Activated CD4-positive, alpha-beta memory T cell treated with anti-CD3 and anti-CD28 coated beads, Interleukin-2, amount 10 ng/mL, durations not matched to agents 7 days and 5 days (primary cell): ENCODE results near the gene CELF3. TPM values are rescaled to one million over a fixed set of nuclear protein-coding genes. Genes with fewer than 3 reads are reported as not detected.
A peak's percentile ranks its signal among the peaks of the same experiment; 100 is the strongest.
"Not testable (repeated sequence)": the region's sequence is repeated elsewhere in the genome, so short reads cannot be mapped to it uniquely, and the experiment has no call there.

ENCODE experiments used
- CTCF ChIA-PET: fragments of 350-600 bp; sonication (Branson Sonifier 250); formaldehyde crosslinking; loops from one replicate; lab custom pipeline; 2021; ENCODE audit warnings: antibody characterized with exemption, inconsistent platforms; lab: Charles Lee
- POLR2A ChIA-PET: fragments of 350-600 bp; sonication (Branson Sonifier 250); formaldehyde crosslinking; loops from one replicate; lab custom pipeline; 2021; ENCODE audit warnings: antibody characterized with exemption; lab: Charles Lee
- DNase-seq: peaks from one replicate; pipeline ENCODE4 v3.0.0-alpha.2; 2020
- H3K27ac Mint-ChIP-seq: one replicate; pipeline ENCODE4 v1.8.0; 2021; ENCODE audit warnings: mild to moderate bottlenecking, mixed read lengths
- H3K27me3 Mint-ChIP-seq: one replicate; pipeline ENCODE4 v1.8.0; 2021; ENCODE audit warnings: mixed read lengths
- H3K36me3 Mint-ChIP-seq: one replicate; pipeline ENCODE4 v1.8.0; 2021; ENCODE audit warnings: low read depth, mixed read lengths
- H3K4me1 Mint-ChIP-seq: one replicate; pipeline ENCODE4 v1.8.0; 2021; ENCODE audit warnings: mixed read lengths
- H3K4me3 Mint-ChIP-seq: one replicate; pipeline ENCODE4 v1.8.0; 2021; ENCODE audit warnings: mild to moderate bottlenecking, mixed read lengths
- H3K9me3 Mint-ChIP-seq: one replicate; pipeline ENCODE4 v1.8.0; 2021; ENCODE audit warnings: mixed read lengths
- total RNA-seq, 2 experiments: library from RNA; stranded (reverse); gene quantifications; one replicate each; pipeline ENCODE4 v1.2.3, GENCODE V29; 2021

CELF3 gene
- not detected for total RNA-seq

DNA sequence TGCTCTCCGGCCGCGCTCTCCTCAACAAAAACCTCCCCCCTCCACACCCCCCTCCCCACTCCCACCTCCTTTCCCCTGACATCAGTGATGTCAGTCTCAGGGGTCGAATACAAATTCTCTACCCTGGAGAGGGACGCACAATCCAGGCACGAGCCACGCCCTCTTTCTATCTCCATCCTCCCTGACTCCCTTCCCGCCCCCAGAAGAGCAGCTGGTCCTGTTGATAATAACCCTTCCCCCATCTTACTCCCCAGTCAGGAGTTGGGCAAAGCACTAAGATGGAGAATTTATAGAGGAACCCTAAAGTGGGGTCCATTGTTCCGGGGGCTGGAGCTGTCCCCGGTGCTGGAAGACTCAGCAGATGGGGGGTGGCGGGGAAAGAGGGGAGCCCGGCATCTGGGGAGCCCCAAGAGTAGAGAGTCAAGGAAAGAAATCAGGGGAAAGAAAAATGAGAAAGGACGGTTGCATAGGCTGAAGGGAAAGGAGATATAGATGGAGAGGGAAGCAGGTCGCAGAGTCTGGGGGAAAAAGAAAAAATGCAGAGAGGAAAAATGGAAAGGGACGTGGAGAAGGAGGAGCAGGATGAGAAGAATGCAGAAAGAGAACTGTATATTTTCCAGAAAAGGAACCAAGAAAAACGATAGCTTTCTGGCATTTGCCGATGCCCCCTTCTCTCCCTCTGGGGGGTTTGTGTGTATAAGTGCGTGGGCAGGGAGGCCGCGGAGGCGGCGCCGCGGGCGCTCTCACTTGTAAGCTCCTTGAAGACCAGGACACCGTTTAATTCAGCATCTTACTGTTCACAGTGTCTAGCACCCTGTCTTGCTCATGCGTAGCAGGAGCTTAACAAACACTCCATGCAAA is at the start of gene CELF3:
Gene CELF3 (minus strand): TSS at position 33 of the 861 bp plus-strand sequence. CDS start 783 bp downstream, outside the sequence.
- Mint-ChIP-seq H3K4me1 (peaks cover 22% of the 10 kb centered on the region), H3K9me3 (no peaks in the 10 kb centered on the region), H3K36me3 (no peaks in the 10 kb centered on the region), H3K27me3 (peaks cover 65% of the 10 kb centered on the region), H3K4me3 (no peak within 1 kb of the TSS), H3K27ac (no peak within 1 kb of the TSS)
- POLR2A ChIA-PET: interaction anchor here (1.4 kb wide), 1 partner anchor 46 kb away, joined by 4 read pairs; no protein-coding TSS in a partner anchor
- peak; percentile 25 for DNase-seq
- CTCF ChIA-PET: interaction anchor here (1.3 to 1.8 kb wide), 2 partner anchors 18 to 123 kb away, joined by 4 to 9 read pairs; no protein-coding TSS in a partner anchor

DNA sequence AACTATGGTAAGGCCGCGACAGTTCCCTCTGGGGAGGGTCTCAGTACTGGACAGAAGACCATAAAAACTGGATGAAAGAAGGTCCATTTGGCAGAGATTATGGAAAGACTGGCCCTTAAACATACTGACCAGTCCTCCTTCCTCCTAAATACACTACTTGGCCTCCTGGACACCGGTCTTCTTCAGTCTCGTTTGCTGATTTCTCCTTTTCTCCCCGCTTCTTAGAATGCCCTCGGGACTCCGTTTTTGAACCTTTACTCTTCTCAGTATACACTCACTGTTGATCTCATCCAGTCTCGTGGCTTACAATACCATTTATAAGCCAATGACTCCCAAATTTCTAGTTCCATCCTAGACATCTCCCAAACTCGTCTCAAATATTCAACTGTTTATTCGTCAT is 47.4 kb upstream of the CELF3 start:
- H3K36me3 Mint-ChIP-seq: peaks cover 29% of the 10 kb centered on the region
- H3K27ac Mint-ChIP-seq: peak overlapping the region; percentile 79
- H3K4me1 Mint-ChIP-seq: peaks cover 49% of the 10 kb centered on the region
- DNase-seq: no peak
- no peaks in the 10 kb centered on the region for H3K9me3 Mint-ChIP-seq
- ChIA-PET POLR2A (interaction anchor here (0.9 to 1.9 kb wide), 25 partner anchors 9 to 565 kb away, joined by 3 to 16 read pairs (median 5); partner anchors contain the start of genes C2CD4D, PSMB4, RIIAD1 and TDRKH), CTCF (interaction anchor here (1.1 to 1.8 kb wide), 5 partner anchors 9 to 77 kb away, joined by 3 to 12 read pairs (median 4); no protein-coding TSS in a partner anchor)
- peak overlapping the region; percentile 77 for H3K4me3 Mint-ChIP-seq
- H3K27me3 Mint-ChIP-seq: no peaks in the 10 kb centered on the region

DNA sequence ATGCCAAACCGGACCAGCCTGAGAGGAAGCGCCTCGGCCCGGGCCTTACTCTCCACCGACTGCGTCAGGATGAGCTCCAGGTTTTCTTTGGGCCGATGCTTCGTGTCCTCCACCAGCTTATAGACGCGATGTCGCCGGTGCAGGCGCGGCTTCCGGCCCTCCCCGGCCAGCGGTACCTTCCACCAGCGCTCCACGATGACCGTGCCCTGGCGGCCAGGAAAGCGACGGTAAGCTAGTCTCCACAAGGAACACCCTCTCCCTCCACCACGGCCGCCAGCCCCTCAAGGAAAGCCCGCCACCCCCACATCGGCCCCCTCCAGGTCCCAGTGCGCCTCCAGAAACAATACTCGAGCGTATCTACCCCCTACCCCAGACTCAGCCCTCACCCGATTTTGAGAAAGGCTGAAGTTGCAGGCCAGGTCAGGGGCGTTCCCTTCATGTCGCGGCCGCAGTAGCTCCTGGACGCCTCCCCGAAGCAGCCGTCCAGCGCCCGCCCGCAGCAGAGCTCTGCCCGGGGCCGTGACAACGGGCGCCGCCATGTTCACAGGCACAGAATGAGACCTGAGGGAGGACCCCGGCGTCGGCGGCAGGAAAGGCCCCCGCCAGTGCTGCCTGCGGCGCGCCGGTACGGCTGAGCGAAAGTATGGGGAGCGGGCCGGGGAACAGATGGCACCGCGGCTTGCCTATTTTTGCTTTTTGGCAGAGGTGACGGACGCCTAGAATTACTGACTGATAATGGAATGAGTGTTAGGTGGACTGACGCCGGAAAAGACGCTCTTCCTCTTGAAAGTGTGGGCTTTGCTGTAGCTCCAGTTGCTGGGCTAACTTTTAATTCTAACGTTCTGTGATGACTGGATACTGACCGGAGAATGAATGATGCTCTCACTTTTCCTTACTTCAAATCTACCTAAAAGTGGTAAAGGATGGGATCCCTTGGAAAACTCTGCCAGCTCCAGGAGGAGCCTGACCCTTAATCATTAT is 46.6 kb upstream of the CELF3 start, which contains the start of gene MRPL9:
Gene MRPL9 (minus strand): TSS at position 556 of the 981 bp plus-strand sequence. CDS start 17 bp downstream, at position 539.
- H3K36me3 Mint-ChIP-seq: peaks cover 33% of the 10 kb centered on the region
- no peaks in the 10 kb centered on the region for H3K9me3 Mint-ChIP-seq
- DNase-seq: peak; percentile 89
- POLR2A ChIA-PET: interaction anchor here (0.6 to 1.9 kb wide), 35 partner anchors 8 to 564 kb away, joined by 3 to 16 read pairs (median 4); partner anchors contain the start of genes C2CD4D, POGZ, PSMB4 and RIIAD1
- peak within 1 kb of the TSS; percentile 77 for H3K4me3 Mint-ChIP-seq
- H3K4me1 Mint-ChIP-seq: peaks cover 43% of the 10 kb centered on the region
- H3K27ac Mint-ChIP-seq: peak within 1 kb of the TSS; percentile 79
- CTCF ChIA-PET: interaction anchor here (0.7 to 1.8 kb wide), 8 partner anchors 9 to 77 kb away, joined by 3 to 12 read pairs (median 4); no protein-coding TSS in a partner anchor
- H3K27me3 Mint-ChIP-seq: no peaks in the 10 kb centered on the region

DNA sequence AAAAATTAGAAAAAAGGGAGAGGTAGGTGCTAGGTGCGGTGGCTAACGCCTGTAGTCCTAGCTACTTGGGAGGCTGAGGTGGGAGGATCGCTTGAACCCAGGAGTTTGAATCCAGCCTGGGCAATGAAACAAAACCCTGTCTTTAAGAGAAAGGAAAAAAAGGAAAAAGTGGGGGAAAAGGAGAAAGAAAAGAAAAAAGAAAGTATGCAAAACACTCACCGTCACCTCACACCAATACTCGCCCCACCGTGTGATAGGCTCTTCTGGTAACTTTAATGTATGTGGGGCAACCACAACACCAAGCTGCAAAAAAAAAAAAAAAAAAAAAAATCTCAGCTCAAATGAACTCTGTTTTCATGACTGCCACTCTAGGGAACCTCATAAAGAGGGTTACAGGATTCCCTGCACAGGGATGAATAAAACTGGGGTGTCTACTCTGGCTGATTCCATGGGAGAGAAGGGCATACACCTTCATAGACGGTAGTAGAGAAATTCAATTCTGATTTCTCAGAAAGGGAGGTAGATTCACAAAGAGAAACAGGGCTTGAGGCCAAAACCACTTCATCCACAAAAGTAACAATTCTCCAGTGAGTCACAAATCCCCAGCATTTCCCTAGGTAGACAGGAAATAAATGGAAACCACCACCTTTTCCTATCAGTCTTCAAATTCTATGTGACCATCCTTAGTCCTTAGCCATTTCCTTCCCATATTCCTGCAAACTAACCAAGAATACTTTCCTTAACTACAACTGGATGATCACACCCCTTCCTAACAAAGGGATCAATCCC is 44.2 kb upstream of the CELF3 start:
- H3K9me3 Mint-ChIP-seq: no peaks in the 10 kb centered on the region
- H3K36me3 Mint-ChIP-seq: peaks cover 45% of the 10 kb centered on the region
- ChIA-PET CTCF (interaction anchor here (0.9 kb wide), 1 partner anchor 9 kb away, joined by 3 read pairs; no protein-coding TSS in a partner anchor), POLR2A (interaction anchor here (1.1 kb wide), 1 partner anchor 69 kb away, joined by 5 read pairs; no protein-coding TSS in a partner anchor)
- no peak for DNase-seq
- H3K27me3 Mint-ChIP-seq: no peaks in the 10 kb centered on the region
- H3K27ac Mint-ChIP-seq: no peak overlapping the region
- H3K4me3 Mint-ChIP-seq: peak overlapping the region; percentile 6
- H3K4me1 Mint-ChIP-seq: peaks cover 56% of the 10 kb centered on the region

DNA sequence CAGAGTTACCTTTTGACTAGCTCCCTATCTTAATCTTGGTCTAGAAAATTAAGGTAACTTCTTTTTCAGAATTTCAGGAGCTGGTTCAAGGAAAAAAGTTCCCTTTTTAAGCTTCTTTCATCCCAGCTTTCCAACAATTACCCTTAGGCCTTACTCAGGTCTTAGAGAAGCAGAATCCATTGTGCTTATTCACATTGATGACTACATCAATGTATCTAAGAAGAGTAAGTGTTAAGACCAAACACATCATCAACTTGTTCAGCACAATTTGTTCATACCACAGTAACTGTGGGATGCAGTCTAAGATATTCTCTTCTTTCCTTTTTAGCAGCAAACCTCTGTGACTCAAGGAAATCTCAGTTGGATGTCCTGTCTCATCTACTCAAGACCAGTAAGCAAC is 42.6 kb upstream of the CELF3 start:
- peaks cover 45% of the 10 kb centered on the region for H3K4me1 Mint-ChIP-seq
- no peaks in the 10 kb centered on the region for H3K27me3 Mint-ChIP-seq
- peaks cover 45% of the 10 kb centered on the region for H3K36me3 Mint-ChIP-seq
- H3K27ac Mint-ChIP-seq: no peak overlapping the region
- no peak for DNase-seq
- H3K9me3 Mint-ChIP-seq: no peaks in the 10 kb centered on the region
- ChIA-PET CTCF (no interaction called here), POLR2A (no interaction called here)
- no peak overlapping the region for H3K4me3 Mint-ChIP-seq

DNA sequence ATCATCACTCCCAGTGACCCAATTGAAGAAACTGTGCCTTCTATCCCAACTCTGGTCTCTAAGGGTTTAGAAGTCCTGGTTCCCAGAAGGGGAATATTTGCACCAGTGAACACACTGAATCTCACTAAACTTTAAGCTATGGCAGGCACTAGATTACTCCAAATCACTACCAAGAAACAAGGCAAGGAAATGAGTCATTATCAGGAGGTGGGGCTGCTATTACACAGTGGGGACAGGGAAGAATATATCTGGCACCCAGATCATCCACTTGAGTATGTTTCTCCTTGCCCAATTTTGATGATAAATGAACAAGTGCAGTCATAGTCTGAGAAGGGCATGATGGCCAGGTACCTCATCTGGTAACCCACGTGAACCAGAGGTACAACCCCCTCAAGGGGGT is 39.7 kb upstream of the CELF3 start:
- CTCF ChIA-PET: no interaction called here
- H3K4me1 Mint-ChIP-seq: peaks cover 23% of the 10 kb centered on the region
- no peaks in the 10 kb centered on the region for H3K9me3 Mint-ChIP-seq
- peaks cover 35% of the 10 kb centered on the region for H3K36me3 Mint-ChIP-seq
- POLR2A ChIA-PET: interaction anchor here (1.0 kb wide), 1 partner anchor 62 kb away, joined by 3 read pairs; no protein-coding TSS in a partner anchor
- no peak overlapping the region for H3K4me3 Mint-ChIP-seq
- no peak for DNase-seq
- no peaks in the 10 kb centered on the region for H3K27me3 Mint-ChIP-seq
- H3K27ac Mint-ChIP-seq: peak overlapping the region; percentile 27

DNA sequence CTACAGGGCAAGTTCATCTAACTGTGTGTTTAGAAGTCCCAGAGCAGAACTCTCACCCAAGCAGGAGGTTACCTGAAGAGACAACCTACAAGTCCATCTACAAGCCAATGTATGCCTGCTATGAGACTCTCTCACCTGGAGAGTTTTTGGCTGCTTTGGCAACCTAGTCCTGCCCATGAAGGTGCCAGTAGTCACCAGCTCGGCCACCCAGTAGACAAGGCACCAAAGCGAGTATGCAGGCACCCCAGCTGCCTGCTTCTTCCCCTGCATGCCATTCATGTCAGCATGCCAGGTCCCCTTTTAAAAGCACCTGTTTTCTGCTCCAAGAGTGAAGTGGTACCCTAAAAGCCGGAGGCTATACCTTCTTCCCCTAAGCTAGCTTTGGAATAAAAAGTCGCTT is 24.9 kb upstream of the CELF3 start:
- ChIA-PET CTCF (interaction anchor here (1.2 kb wide), 1 partner anchor 95 kb away, joined by 3 read pairs; no protein-coding TSS in a partner anchor), POLR2A (no interaction called here)
- no peak for DNase-seq
- H3K36me3 Mint-ChIP-seq: peaks cover 7% of the 10 kb centered on the region
- peaks cover 7% of the 10 kb centered on the region for H3K4me1 Mint-ChIP-seq
- no peak overlapping the region for H3K4me3 Mint-ChIP-seq
- H3K27ac Mint-ChIP-seq: no peak overlapping the region
- H3K27me3 Mint-ChIP-seq: peaks cover 23% of the 10 kb centered on the region
- peaks cover 15% of the 10 kb centered on the region for H3K9me3 Mint-ChIP-seq

DNA sequence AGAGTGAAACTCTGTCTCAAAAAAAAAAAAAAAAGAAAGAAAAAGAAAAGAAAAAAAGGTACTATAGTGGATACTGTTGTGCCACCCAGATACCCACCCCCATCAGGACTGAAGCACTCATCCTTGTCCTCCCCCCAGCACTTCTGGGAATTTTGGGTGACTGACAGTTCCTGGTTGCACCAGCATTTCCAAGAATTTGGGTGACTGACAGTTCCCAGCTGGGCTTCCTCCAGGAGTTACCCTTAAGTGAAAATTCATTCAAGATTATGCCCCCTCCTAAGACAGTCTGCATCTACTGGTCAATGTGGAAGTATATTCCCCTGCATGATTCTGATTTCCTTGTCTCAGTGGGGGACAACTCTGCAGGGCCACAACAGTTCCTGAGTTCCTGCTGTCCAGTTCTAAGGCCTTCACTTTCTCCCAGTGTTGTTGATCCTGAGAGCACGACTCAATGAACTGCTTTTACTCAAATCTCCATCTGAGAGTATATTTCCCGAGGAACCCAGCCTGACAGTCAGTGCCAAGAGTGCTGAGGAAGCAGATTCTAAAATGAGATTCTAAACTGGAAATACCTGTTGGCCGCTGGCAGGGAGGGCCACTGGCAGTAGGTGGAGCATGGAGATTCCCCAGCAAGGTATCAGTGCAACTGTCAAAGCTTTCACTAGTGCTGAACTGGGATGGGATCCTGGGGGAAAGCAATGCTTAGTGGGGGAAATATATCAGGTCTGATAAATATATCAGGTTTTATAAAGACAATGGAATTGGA is 23.2 kb upstream of the CELF3 start:
- H3K27me3 Mint-ChIP-seq: peaks cover 12% of the 10 kb centered on the region
- peaks cover 15% of the 10 kb centered on the region for H3K9me3 Mint-ChIP-seq
- no peak overlapping the region for H3K27ac Mint-ChIP-seq
- no peak for DNase-seq
- POLR2A ChIA-PET: no interaction called here
- H3K4me1 Mint-ChIP-seq: peaks cover 7% of the 10 kb centered on the region
- H3K36me3 Mint-ChIP-seq: peaks cover 7% of the 10 kb centered on the region
- no peak overlapping the region for H3K4me3 Mint-ChIP-seq
- CTCF ChIA-PET: interaction anchor here (0.7 kb wide), 1 partner anchor 76 kb away, joined by 4 read pairs; no protein-coding TSS in a partner anchor

DNA sequence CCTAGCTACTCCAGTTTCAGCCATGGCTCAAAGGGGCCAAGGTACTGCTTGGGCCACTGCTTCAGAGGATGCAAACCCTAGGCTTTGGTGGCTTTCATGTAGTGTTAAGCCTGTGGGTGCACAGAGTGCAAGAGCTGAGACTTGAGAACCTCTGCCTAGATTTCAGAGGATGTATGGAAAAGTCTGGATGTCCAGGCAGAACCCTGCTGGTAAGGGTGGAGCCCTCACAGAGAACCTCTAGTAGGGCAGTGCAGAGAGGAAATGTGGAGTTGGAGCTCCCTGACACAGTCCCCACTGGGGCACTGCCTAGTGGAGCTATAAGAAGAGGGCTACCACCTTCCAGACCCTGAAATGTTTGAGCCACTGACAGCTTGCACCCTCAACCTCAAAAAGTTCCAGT is 20.9 kb upstream of the CELF3 start:
- ChIA-PET POLR2A (no interaction called here), CTCF (no interaction called here)
- Mint-ChIP-seq H3K36me3 (peaks cover 7% of the 10 kb centered on the region), H3K4me1 (peaks cover 7% of the 10 kb centered on the region), H3K27ac (no peak overlapping the region), H3K9me3 (peaks cover 15% of the 10 kb centered on the region), H3K4me3 (no peak overlapping the region), H3K27me3 (peaks cover 6% of the 10 kb centered on the region)
- DNase-seq: no peak

DNA sequence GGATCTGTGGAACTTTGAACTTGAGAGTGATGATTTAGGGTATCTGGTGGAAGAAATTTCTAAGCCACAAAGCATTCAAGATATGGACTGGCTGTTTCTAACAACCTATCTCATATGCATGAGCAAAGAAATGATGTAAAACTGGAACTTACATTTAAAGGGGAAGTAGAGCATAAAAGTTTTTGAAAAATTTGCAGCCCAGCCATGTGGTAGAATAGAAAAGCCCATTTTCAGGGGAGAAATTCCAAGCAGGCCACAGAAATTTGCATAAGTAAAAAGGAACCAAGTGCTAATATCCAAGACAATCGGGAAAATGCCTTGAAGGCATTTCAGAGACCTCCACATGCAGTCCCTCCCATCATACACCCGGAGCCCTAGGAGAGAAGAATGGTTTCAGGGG is 20.4 kb upstream of the CELF3 start:
- no peak overlapping the region for H3K4me3 Mint-ChIP-seq
- CTCF ChIA-PET: no interaction called here

DNA sequence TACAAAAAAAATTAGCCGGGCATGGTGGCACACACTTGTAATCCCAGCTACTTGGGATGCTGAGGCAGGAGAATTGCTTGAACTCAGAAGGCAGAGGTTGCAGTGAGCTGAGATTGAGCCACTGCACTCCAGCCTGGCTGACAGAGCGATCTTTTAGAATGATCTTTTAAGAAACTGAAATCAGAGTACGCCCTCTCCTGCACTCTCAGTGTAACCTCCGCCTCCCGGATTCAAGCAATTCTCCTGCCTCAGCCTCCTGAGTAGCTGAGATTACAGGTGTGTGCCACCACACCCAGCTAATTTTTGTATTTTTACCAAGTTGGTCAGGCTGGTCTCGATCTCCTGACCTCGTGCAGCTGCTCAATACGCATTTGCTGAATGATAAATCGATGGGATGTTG is 17.4 kb upstream of the CELF3 start:
- not testable (repeated sequence) for H3K4me1 Mint-ChIP-seq, H3K36me3 Mint-ChIP-seq, H3K27ac Mint-ChIP-seq, H3K4me3 Mint-ChIP-seq, DNase-seq
- H3K27me3 Mint-ChIP-seq: peaks cover 14% of the 10 kb centered on the region
- ChIA-PET POLR2A (interaction anchor here (1.3 kb wide), 1 partner anchor 78 kb away, joined by 3 read pairs; no protein-coding TSS in a partner anchor), CTCF (interaction anchor here (0.9 to 2.9 kb wide), 13 partner anchors 11 to 436 kb away, joined by 3 to 17 read pairs (median 5); partner anchors contain the start of genes CELF3 and RIIAD1)
- H3K9me3 Mint-ChIP-seq: peaks cover 15% of the 10 kb centered on the region

More for the DNA sequence above, 20.4 kb upstream of the CELF3 start:
- peaks cover 15% of the 10 kb centered on the region for H3K9me3 Mint-ChIP-seq
- peaks cover 7% of the 10 kb centered on the region for H3K36me3 Mint-ChIP-seq
- H3K27me3 Mint-ChIP-seq: peaks cover 5% of the 10 kb centered on the region
- no peak overlapping the region for H3K27ac Mint-ChIP-seq
- POLR2A ChIA-PET: no interaction called here
- DNase-seq: no peak
- peaks cover 7% of the 10 kb centered on the region for H3K4me1 Mint-ChIP-seq
